GM21786 (cell line): ENCODE measurements around the gene DLST.
A peak's percentile ranks its signal among the peaks of the same experiment; 100 is the strongest.

Experiments used
- ATAC-seq: cut with Tn5 transposase; IDR thresholded peaks from one replicate; pipeline ENCODE4 v1.9.1; 2021; ENCODE audit not compliant: unreplicated experiment

Gene DLST

GRCh38 chr14:74938531-74939495 is 57.1 kb downstream of the DLST start:
- ATAC-seq = no peak

- ATAC-seq = no peak
These were observed 59.3 kb downstream of the DLST start for GRCh38 chr14:74940956-74941565.

GRCh38 chr14:74941676-74942097 is 60.0 kb downstream of the DLST start:
- peak; percentile 41 for ATAC-seq

GRCh38 chr14:74942181-74942580 is 60.5 kb downstream of the DLST start:
- ATAC-seq = no peak

GRCh38 chr14:74942608-74943007 is 60.9 kb downstream of the DLST start:
- no peak for ATAC-seq

GRCh38 chr14:74945261-74945851 is 63.6 kb downstream of the DLST start:
- no peak for ATAC-seq

- ATAC-seq = no peak
These were observed 64.3 kb downstream of the DLST start for GRCh38 chr14:74945852-74946658.

DNA sequence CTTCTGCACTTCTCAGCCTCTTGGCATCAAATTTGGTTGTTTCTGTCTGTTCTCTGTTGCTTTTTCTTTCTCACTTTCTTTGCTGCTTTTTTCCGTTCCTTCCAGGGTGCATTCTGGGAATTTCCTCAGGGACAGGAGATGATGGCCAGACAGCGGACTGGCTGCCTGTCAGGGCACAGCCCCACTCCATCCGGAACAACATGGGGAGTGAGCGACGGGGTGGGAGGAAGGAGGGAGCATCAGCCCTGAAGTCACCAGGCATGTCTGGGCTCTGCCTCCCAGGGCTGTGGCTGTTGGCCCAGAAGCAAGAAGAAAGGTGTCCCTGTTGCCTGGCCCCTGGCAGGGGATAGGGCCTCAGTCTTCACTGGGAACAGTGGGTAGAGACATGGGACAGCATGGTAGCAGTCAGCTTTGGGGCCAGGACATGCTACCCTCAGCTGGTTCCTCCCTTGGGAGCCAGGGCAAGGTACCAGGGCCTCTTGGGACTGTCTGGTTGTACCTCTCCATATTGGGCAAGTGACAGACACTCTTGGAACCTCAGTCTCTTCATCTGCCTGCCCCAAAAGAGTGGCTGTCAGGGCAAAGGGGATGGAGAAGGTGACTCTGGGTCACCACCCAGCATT is 65.1 kb downstream of the DLST start:
- no peak for ATAC-seq

GRCh38 chr14:74947353-74948227 is 65.9 kb downstream of the DLST start:
- ATAC-seq = no peak

DNA sequence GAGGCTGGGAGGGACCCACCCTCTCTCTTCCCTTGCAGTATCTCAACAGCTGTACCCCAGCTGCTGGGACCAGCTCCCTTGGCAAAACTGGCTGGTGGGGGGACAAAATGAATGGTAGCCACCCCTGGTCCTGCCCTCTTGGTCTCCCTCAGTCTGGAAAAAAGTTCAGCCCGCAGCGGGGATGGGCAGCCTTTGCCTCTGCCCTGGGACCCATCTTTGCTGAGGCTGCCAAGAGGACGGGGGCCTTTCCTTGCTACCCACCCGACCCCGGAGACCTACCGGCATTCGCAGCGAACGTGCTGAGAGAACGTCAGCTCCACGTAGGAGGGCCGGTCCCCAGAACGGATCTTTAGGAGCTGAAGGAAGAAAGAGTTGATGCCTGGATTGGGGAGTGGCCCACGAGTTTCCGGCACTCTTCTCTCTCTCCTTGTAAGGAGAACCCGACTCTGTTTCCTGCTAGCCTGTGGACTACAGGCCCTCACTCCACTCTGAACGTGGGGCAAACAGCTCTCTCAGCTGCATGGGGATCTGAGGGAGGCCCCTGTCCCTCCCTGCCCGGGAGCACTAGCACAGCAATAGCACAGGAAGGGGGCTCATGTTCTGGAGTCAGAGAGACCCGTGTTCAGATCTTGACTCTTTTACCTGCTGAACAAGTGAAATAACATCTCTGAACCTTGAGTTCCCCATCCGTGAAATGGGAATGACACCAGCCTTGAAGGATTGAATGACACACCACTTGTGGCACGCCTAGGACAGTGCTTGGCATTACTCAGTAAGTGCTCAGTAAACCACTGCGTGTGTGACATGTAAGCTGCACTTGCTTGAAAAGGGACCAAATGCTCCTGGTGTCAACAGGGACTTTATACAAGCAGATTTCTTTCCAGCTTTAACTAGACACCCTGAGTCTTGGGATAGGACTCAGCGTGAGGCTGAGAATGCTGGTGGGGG is 66.8 kb downstream of the DLST start:
- no peak for ATAC-seq

GRCh38 chr14:74949191-74949601 is 67.5 kb downstream of the DLST start:
- ATAC-seq = no peak

GRCh38 chr14:74949859-74950573 is 68.3 kb downstream of the DLST start:
- ATAC-seq = no peak

GRCh38 chr14:74950795-74951442 is 69.2 kb downstream of the DLST start:
- ATAC-seq = no peak

DNA sequence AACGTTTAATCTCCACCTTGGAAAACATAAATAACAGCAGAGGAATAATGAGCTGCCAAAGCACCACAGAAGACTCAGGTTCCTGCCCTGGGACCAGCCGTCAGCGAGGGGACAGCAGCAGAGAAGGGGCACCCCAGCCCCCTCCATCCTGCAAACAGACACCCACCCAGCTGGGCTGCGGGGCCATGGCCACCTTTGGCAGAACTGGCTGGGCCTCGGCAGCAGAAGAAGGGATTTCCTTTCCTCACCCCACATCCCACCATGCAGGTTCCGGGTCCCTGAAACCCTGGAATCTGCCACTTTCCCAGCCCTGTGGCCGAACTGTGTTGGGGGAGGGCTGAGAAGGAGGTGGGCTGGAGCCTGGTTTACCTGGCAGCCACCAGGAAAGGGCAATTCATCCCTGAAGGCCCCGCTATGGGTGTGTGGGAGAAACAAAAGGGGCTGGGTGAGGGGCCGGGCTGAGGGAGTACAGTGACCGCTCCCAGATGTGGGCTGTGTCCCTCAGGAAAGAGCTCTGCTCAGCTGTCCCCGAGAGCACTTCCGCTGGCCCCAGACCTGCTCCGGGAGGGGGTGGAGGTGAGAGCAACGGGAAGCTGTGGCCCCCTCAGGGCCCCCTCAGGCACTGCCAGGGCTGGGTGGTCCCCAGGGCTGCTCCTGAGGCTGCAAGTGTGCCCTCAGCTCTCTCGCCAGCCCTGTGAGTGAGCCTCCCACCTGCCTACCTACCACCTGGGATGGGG is 69.9 kb downstream of the DLST start:
- no peak for ATAC-seq

DNA sequence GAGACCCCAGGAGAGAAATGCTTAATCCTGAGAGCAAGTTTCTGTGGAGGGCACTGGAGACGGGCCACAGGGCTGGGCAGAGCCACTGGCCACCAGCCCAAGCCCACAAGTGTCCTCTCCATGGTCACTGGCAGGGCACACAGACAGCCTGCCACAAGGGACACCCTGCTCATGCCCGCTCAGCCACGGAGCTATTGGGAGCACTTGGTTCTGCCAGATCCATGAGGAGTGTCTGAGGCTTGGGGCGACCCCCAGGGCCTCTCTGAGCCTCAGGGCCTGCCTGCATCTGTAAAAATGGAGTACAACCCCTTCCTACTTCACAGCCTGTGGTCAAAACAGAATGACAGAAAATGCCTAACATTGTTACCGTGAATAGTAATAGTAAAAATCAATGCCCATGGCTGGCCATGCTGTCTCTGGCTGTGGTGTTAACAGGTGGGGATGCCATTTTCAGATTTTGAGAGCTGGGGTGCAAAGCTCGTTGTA is 70.5 kb downstream of the DLST start:
- ATAC-seq = no peak

DNA sequence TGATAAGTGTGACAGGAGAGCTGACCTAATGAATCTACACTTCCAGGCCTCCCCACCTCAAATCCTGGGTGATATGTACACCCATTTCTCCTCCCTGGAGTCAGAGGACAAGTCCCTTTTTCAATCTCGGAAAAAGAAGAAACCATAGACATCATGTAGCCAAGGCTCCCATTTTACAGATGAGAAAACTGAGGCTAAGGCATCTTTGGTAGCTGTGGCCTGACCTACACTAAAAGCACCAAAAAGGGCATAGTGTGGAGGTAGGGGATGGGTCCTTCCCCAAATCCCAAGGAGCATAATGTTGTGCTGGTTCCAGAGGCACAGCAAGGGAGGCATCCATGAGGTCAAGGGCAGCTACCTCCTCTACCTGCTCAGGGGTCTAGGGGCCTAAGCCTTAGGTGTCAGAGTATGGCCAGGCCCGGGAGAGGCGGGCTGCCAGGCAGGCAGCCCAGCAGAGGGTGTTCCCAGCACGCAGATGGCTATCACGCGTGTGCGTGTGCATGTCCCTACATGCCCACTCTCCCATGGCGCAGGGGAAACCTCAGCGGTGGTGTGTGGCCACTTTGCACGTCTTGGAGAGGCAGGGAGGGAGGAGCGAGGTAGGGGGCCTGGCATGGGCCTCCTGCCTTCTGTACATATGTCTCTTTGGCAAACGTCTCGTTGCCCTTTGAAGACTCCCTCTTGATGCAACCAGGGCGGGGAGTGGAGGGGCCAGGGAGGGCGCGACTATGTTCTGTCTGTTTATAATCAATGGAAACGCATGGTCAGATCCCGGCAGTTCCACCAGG is 71.2 kb downstream of the DLST start:
- no peak for ATAC-seq
